Stimulated activated CD8-positive, alpha-beta memory T cell treated with anti-CD3 and anti-CD28 coated beads, Interleukin-7, amount 100 ng/mL, for 1 hour (primary cell): ENCODE data around the gene CENPT.
A peak's percentile ranks its signal among the peaks of the same experiment; 100 is the strongest.
"Not testable (repeated sequence)": the region's sequence is repeated elsewhere in the genome, so short reads cannot be mapped to it uniquely, and the experiment has no call there.

ENCODE experiments used
- DNase-seq, 2 donors: peaks; one replicate each; pipeline ENCODE4 v3.0.0-alpha.2; 2020; ENCODE audit warnings: low read depth in 2 of 2

The CENPT gene

GRCh38 chr16:67846320-67847063 is 1.0 kb downstream of the CENPT start, which contains the start of gene NUTF2:
NUTF2 (plus strand) TSS chr16:67846933; CDS start chr16:67865131, 18,198 bp downstream.
- DNase-seq = peak; percentile 88 to 89

- no peak for DNase-seq
Measured at GRCh38 chr16:67846063-67846319, 1.5 kb downstream of the CENPT start.

- no peak for DNase-seq
Measured at GRCh38 chr16:67845291-67846062, 2.0 kb downstream of the CENPT start.

GRCh38 chr16:67844497-67844896 is 3.0 kb downstream of the CENPT start:
- DNase-seq = no peak

DNA sequence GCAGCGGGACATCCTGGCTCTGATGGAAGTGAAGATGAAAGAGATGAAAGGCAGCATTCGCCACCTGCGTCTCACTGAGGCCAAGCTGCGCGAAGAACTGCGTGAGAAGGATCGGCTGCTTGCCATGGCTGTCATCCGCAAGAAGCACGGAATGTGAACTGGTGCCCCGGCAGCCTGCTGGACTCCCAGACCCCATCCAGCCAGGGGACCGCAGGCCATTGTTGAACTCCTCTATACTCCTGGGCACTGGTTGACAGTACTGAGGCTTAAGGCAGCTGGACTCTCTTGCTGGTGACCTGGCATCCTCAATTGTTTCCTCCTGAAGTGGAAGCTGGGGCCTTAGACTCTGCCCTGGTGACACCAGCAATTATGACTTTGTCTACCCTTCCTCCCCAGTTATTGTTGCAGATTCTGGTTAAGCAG is 4.1 kb downstream of the CENPT start:
- DNase-seq = no peak

DNA sequence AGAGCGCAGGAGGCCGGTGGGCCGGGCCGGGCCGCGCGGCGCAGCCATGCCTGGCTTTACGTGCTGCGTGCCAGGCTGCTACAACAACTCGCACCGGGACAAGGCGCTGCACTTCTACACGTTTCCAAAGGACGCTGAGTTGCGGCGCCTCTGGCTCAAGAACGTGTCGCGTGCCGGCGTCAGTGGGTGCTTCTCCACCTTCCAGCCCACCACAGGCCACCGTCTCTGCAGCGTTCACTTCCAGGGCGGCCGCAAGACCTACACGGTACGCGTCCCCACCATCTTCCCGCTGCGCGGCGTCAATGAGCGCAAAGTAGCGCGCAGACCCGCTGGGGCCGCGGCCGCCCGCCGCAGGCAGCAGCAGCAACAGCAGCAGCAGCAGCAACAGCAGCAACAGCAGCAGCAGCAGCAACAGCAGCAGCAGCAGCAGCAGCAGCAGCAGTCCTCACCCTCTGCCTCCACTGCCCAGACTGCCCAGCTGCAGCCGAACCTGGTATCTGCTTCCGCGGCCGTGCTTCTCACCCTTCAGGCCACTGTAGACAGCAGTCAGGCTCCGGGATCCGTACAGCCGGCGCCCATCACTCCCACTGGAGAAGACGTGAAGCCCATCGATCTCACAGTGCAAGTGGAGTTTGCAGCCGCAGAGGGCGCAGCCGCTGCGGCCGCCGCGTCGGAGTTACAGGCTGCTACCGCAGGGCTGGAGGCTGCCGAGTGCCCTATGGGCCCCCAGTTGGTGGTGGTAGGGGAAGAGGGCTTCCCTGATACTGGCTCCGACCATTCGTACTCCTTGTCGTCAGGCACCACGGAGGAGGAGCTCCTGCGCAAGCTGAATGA is 4.8 kb downstream of the CENPT start:
- peak; percentile 15 to 24 for DNase-seq

GRCh38 chr16:67841816-67842508 is 5.5 kb downstream of the CENPT start, which contains the start of gene THAP11:
THAP11 (plus strand) TSS chr16:67842320; CDS start chr16:67842555, 235 bp downstream.
- peak; percentile 86 to 90 for DNase-seq

DNA sequence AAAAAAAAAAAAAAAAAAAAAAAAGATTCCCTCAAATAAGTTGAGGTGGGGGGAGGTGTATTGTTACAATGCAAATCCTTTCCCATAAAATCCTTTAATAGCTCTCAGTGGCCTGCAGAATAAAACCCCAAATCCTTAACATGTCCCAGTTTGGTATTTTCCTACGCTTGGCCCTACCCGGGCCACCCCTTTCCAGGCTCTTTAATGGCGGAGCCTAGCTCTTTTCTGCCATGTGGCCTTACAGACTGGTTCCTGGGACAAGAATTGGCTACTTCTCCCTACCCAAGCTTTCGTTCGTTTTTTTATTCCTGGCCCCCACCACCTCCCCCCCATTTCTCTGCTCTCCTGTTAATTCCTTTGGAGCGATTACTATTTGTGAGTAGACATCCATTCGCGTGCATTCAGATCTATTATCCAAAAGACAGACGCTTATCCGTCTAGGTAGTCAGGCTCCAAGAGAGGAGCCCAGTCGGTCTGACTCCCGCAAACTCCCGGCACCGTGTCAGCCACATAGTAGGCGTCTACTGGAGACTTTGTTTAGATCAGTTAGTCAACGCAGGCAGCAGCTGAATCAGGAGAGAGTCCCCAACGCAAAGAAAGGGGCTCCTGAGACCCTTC is 6.2 kb downstream of the CENPT start:
- DNase-seq = no peak

DNA sequence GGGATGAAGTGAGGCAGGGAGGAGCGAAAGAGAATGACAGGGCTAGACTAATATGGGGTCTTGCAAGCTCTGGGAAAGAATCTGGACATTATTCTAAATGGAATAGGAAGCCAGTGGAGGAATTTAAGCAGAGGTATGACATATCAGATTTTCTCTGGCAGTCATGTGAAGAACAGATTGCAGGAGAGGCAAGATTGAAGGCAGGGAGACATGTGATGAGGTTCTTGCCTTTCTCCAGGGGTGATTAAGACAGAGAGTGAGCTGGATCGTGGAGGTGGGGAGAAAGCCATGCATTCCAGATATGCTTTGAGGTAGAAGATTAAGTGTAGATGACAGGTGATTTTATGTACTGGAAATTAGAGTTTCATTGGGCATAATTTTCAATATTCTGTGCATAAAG is 9.7 kb downstream of the CENPT start:
- no peak for DNase-seq

DNA sequence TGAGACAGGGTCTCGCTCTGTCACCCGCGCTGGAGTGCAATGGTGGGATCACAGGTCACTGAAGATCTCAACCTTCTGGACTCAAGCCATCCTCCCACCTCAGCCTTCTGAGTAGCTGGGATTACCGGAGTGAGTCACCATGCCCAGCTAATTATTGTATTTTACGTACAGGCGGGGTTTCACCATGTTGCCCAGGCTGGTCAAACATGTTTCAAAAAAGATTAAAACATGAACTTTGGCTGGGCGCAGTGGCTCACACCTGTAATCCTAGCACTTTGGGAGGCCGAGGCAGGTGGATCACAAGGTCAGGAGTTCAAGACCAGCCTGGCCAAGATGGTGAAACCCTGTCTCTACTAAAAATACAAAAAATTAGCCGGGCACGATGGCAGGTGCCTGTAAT is 10.3 kb downstream of the CENPT start:
- DNase-seq = not testable (repeated sequence)

DNA sequence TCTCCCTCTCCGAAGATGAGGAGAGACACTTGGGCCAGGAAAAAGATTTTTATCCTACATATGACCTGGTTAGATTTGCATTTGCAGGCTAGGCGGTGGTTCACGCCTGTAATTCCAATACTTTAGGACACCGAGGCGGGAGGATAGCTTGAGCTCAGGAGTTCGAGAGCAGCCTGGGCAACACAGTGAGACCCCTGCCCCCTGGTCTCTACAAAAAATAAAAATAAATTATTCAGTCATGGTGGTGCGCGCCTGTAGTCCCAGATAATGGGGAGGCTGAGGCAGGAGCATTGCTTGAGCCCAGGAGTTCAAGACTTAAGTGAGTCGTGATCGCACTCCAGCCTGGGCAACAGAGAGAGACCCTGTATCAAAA is 13.3 kb downstream of the CENPT start:
- no peak for DNase-seq

GRCh38 chr16:67833415-67834241 is 13.9 kb downstream of the CENPT start:
- DNase-seq = peak; percentile 84 to 86

DNA sequence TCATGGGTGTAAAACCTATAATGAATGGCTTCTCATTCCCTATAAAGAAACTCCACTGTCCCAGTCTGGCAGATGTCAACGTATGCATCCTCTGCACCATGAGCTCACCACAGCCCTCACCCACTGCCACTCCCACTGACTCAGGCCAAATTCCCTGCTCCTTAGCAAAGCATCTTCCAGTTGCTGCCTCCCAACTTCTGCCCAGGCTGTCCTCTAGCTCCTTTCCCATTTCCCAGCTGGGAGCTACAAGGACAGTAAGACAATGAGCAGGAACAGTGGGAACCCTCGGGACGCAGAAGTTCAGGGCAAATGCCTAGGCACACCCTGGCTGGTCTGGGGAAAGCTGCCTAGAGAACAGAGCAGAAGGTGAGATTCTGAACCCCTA is 14.5 kb downstream of the CENPT start:
- no peak for DNase-seq

GRCh38 chr16:67828651-67829050 is 18.8 kb downstream of the CENPT start:
- DNase-seq = no peak

- DNase-seq = no peak
Measured at GRCh38 chr16:67825906-67826305, 21.6 kb downstream of the CENPT start.

GRCh38 chr16:67825119-67825518 is 22.4 kb downstream of the CENPT start:
- no peak for DNase-seq

- DNase-seq = no peak
Measured at GRCh38 chr16:67822511-67822910, 25.0 kb downstream of the CENPT start.

- DNase-seq = no peak
Measured at GRCh38 chr16:67820608-67821259, 26.8 kb downstream of the CENPT start.

- DNase-seq = no peak
Measured at GRCh38 chr16:67814567-67814966, 32.9 kb downstream of the CENPT start.

DNA sequence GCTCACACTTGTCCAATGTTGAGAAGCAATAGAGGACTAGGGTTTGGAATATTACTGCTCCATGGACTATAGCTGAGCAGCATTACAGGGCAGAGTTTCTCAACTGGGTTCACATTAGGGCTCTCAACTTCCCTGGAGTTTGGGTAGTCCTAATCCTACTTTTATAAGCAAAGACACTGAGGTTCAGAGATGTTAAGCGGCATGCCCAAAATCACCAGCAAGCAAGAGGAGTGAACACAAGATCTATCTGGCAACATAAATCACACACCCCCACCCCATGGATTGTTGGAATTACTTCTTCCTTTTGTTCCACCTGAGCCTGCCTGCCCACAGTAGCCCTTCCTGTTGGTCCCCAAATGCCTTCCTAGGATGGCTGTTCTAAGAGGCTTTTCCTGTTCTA is 35.6 kb downstream of the CENPT start:
- DNase-seq = no peak
